A549 (cell line): Measurements from ENCODE around the gene ATAD3A. TPM values are rescaled to one million over a fixed set of nuclear protein-coding genes. Genes with fewer than 3 reads are reported as not detected.
"Not testable (repeated sequence)": the region's sequence is repeated elsewhere in the genome, so short reads cannot be mapped to it uniquely, and the experiment has no call there.

Experiments used
- ATAC-seq, 2 experiments: fragments of 200-7000 bp in 1 of 2; fragments of >200 bp in 1 of 2; cut with Nextera tagmentation in 1 of 2; cut with Tn5 transposase in 1 of 2; 3 replicates each; pipeline versions ENCODE4 v1.8.0 to v1.9.1; 2018 to 2020; ENCODE audit warnings: mild to moderate bottlenecking in 1 of 2, moderate library complexity in 1 of 2
- CTCF ChIA-PET: fragments of 300-600 bp; sonication (Branson Sonifier 250); formaldehyde crosslinking; extraction: SDS; loops from one replicate; lab custom pipeline; 2021; ENCODE audit warnings: antibody characterized with exemption, inconsistent platforms; lab: Yijun Ruan, JAX
- POLR2A ChIA-PET: fragments of 350-600 bp; formaldehyde crosslinking; extraction: SDS; loops from one replicate; lab custom pipeline; 2021; ENCODE audit warnings: antibody characterized with exemption, inconsistent platforms; lab: Yijun Ruan, JAX
- DNase-seq, 2 experiments: peaks; one replicate each; pipeline versions ENCODE4 v3.0.0 to v3.0.0-alpha.2; 2011 to 2016; ENCODE audit warnings: low read depth in 1 of 2, low spot score in 1 of 2
- FAIRE-seq: peaks from 2 replicates; lab custom pipeline; 2011; peaks lifted over from hg19 to GRCh38; lab: Jason Lieb, UNC
- H3K27ac ChIP-seq, 2 experiments: fragments of >200 bp; sonication (Bioruptor Twin); formaldehyde crosslinking; 3 replicates each; pipeline ENCODE4 v1.5.1; 2016 to 2017
- H3K4me1 ChIP-seq: fragments of >200 bp; sonication (Bioruptor Twin); formaldehyde crosslinking; 3 replicates; pipeline ENCODE4 v1.6.1; 2016
- H3K4me2 ChIP-seq: fragments of >200 bp; sonication (Bioruptor Twin); formaldehyde crosslinking; 3 replicates; pipeline ENCODE4 v1.6.1; 2016
- H3K4me3 ChIP-seq: fragments of >200 bp; sonication (Bioruptor Twin); formaldehyde crosslinking; 3 replicates; pipeline ENCODE4 v1.5.1; 2016
- H3K9me3 ChIP-seq: fragments of >200 bp; sonication (Bioruptor Twin); formaldehyde crosslinking; 3 replicates; pipeline ENCODE4 v1.6.1; 2016
- ATOH8 ChIP-seq: fragments of 250-450 bp; sonication (Bioruptor Pico); IDR thresholded peaks from 2 replicates; pipeline ENCODE4 v1.5.0; 2020; ENCODE audit warnings: low read depth, mild to moderate bottlenecking, moderate library complexity
- BCL3 ChIP-seq: fragments of >200 bp; sonication (Bioruptor Twin); formaldehyde crosslinking; IDR thresholded peaks from 3 replicates; pipeline ENCODE4 v1.6.1; 2016
- BHLHE40 ChIP-seq: IDR thresholded peaks from 2 replicates; pipeline ENCODE4 v1.6.1; 2012; ENCODE audit warnings: low read depth, low read length, inconsistent platforms
- CEBPB ChIP-seq, 2 experiments: fragments of >200 bp in 1 of 2; sonication (Bioruptor Twin) in 1 of 2; formaldehyde crosslinking in 1 of 2; IDR thresholded peaks; 2 replicates each; pipeline ENCODE4 v1.6.1; 2012 to 2016
- CHD4 ChIP-seq: fragments of 200-600 bp; sonication (generic); IDR thresholded peaks from 2 replicates; pipeline ENCODE4 v1.6.1; 2016; ENCODE audit warnings: antibody characterized with exemption, mild to moderate bottlenecking, borderline replicate concordance
- CTCF ChIP-seq: fragments of >200 bp; sonication (Bioruptor Twin); formaldehyde crosslinking; IDR thresholded peaks from 3 replicates; pipeline ENCODE4 v1.5.1; 2016
- FOSB ChIP-seq: fragments of 250-450 bp; sonication (Bioruptor Pico); IDR thresholded peaks from 2 replicates; pipeline ENCODE4 v1.5.0; 2020; ENCODE audit warnings: mild to moderate bottlenecking, moderate library complexity
- FOSL2 ChIP-seq, 2 experiments: fragments of 450-650 bp in 1 of 2; fragments of >200 bp in 1 of 2; sonication (Bioruptor Twin) in 1 of 2; formaldehyde crosslinking; IDR thresholded peaks; 2 replicates each; pipeline versions ENCODE4 v1.5.0 to v1.6.1; 2016 to 2020; ENCODE audit warnings: mild to moderate bottlenecking in 1 of 2, moderate library complexity in 1 of 2
- FOXS1 ChIP-seq: fragments of 250-450 bp; sonication (Bioruptor Pico); IDR thresholded peaks from 2 replicates; pipeline ENCODE4 v1.5.0; 2020; ENCODE audit warnings: mild to moderate bottlenecking, moderate library complexity
- GATA3 ChIP-seq: IDR thresholded peaks from 2 replicates; pipeline ENCODE4 v1.6.1; 2012; ENCODE audit warnings: borderline replicate concordance
- HES2 ChIP-seq: fragments of >200 bp; sonication (Bioruptor Twin); formaldehyde crosslinking; IDR thresholded peaks from 2 replicates; pipeline ENCODE4 v1.6.1; 2016
- HMGXB4 ChIP-seq: fragments of 250-450 bp; sonication (Bioruptor Pico); IDR thresholded peaks from 2 replicates; pipeline ENCODE4 v1.5.0; 2021; ENCODE audit warnings: mild to moderate bottlenecking, moderate library complexity, borderline replicate concordance
- HOXA7 ChIP-seq: fragments of 250-450 bp; sonication (Bioruptor Pico); IDR thresholded peaks from 2 replicates; pipeline ENCODE4 v1.5.0; 2020; ENCODE audit warnings: mild to moderate bottlenecking, moderate library complexity
- KDM1A ChIP-seq: fragments of 200-600 bp; sonication (generic); IDR thresholded peaks from 2 replicates; pipeline ENCODE4 v1.6.1; 2016; ENCODE audit warnings: low read depth, mild to moderate bottlenecking
- MAFK ChIP-seq: fragments of 450-650 bp; IDR thresholded peaks from 2 replicates; pipeline ENCODE4 v1.6.1; 2014; ENCODE audit not compliant: partially characterized antibody
- MAX ChIP-seq: IDR thresholded peaks from 2 replicates; pipeline ENCODE4 v1.6.1; 2012
- MAZ ChIP-seq: fragments of 150-350 bp; IDR thresholded peaks from 2 replicates; pipeline ENCODE4 v1.6.1; 2014; ENCODE audit warnings: antibody characterized with exemption, low read depth, low read length, borderline replicate concordance
- NFE2L2 ChIP-seq: fragments of 150-350 bp; conservative IDR thresholded peaks from 2 replicates; pipeline ENCODE4 v1.6.1; 2014; ENCODE audit warnings: low read length
- NR3C1 ChIP-seq: fragments of >200 bp; sonication (Bioruptor Twin); formaldehyde crosslinking; IDR thresholded peaks from 3 replicates; pipeline ENCODE4 v1.6.1; 2017
- POLR2A ChIP-seq: IDR thresholded peaks from 2 replicates; pipeline ENCODE4 v1.6.1; 2012; ENCODE audit warnings: mild to moderate bottlenecking, low read length
- POLR2AphosphoS2 ChIP-seq: conservative IDR thresholded peaks from 2 replicates; pipeline ENCODE4 v1.6.1; 2012; ENCODE audit warnings: low read length, improper control_type of control experiment, inconsistent platforms
- RNF2 ChIP-seq: fragments of 200-600 bp; sonication (generic); IDR thresholded peaks from 2 replicates; pipeline ENCODE4 v1.6.1; 2016; ENCODE audit warnings: low read depth, mild to moderate bottlenecking, antibody characterized with exemption, moderate library complexity, borderline replicate concordance
- ZNF302 ChIP-seq: fragments of 250-450 bp; sonication (Bioruptor Pico); IDR thresholded peaks from 2 replicates; pipeline ENCODE4 v1.9.0; 2021; ENCODE audit warnings: inconsistent platforms, mild to moderate bottlenecking, moderate library complexity
- WGBS: methylation state at CpG from one replicate; pipeline ENCODE4 v1.1.6; 2017; ENCODE audit errors: missing lambda C conversion rate; 5-methylcytosine and 5-hydroxymethylcytosine counted together
- polyA plus RNA-seq, 4 experiments: library from polyadenylated mRNA; depleted of rRNA in 3 of 4; stranded (reverse); fragments of >200 nt; fragmentation: RNase III in 1 of 4; extraction: RNeasy Plus Mini Kit Qiagen cat#74134 plus additional on column Dnase treatment in 1 of 4; gene quantifications; 2 replicates in 3 of 4; 3 replicates in 1 of 4; pipeline ENCODE4 v1.2.3, GENCODE V29; 2011 to 2017

The ATAD3A gene
- polyA plus RNA-seq, 2 of the 4 experiments (the other 2 are of a cell fraction), result 10.9 to 27.2 TPM

- no peak overlapping the region for H3K4me2 ChIP-seq
- CTCF ChIA-PET, result no interaction called here
- DNase-seq (no peak), ATAC-seq (no peak), FAIRE-seq (no peak)
- H3K9me3 ChIP-seq, result no peaks in the 10 kb centered on the region
- POLR2A ChIA-PET, result no interaction called here
- no peaks in the 10 kb centered on the region for H3K4me1 ChIP-seq
- TF ChIP-seq CTCF (no peak), POLR2AphosphoS2 (no peak), POLR2A (no peak), MAFK (no peak), RNF2 (no peak), NR3C1 (no peak), BHLHE40 (no peak), HES2 (no peak), KDM1A (no peak), HOXA7 (CRISPR knock-in tag) (no peak), BCL3 (no peak), MAZ (no peak), FOSB (no peak), GATA3 (no peak), MAX (no peak), NFE2L2 (no peak), FOXS1 (CRISPR knock-in tag) (no peak), HMGXB4 (no peak), CHD4 (no peak), CEBPB (IDR thresholded peaks at IDR 0.05) (no peak)
- WGBS, result no CpG with 5 or more reads among the region's 16 CpGs
- H3K27ac ChIP-seq, result no peak overlapping the region
- no peak overlapping the region for H3K4me3 ChIP-seq
Observed at GRCh38 chr1:1470626-1471388, 41.2 kb upstream of the ATAD3A start.

- Histone ChIP-seq H3K9me3 (no peaks in the 10 kb centered on the region), H3K27ac (no peak within 1 kb of the TSS), H3K4me1 (no peaks in the 10 kb centered on the region), H3K4me2 (no peak within 1 kb of the TSS), H3K4me3 (no peak within 1 kb of the TSS)
- TF ChIP-seq ATOH8 (CRISPR knock-in tag) (no peak), FOSL2 (IDR thresholded peaks at IDR 0.05) (no peak), FOSL2 (CRISPR knock-in tag; IDR thresholded peaks at IDR 0.05) (no peak), ZNF302 (CRISPR knock-in tag) (no peak)
- no CpG with 5 or more reads among the region's 87 CpGs for WGBS
- POLR2A ChIA-PET, result no interaction called here
- DNase-seq (no peak), ATAC-seq (peak in 1 of 2 experiments; percentile 64; a peak in 1 of 6 replicates), FAIRE-seq (no peak)
- CTCF ChIA-PET, result no interaction called here
Observed at GRCh38 chr1:1471389-1472052, 40.4 kb upstream of the ATAD3A start, which contains the start of gene ATAD3B. Gene ATAD3B (plus strand): TSS chr1:1471765. CDS start chr1:1471885, 120 bp downstream.

- ATAC-seq, result peak in 1 of 2 experiments; percentile 50; a peak in 2 of 6 replicates
- H3K4me3 ChIP-seq, H3K4me1 ChIP-seq, POLR2A ChIA-PET, FAIRE-seq, H3K9me3 ChIP-seq, H3K27ac ChIP-seq, H3K4me2 ChIP-seq, DNase-seq, CTCF ChIA-PET: not testable (repeated sequence)
- WGBS, result no CpG with 5 or more reads among the region's 65 CpGs
Observed at GRCh38 chr1:1472053-1472876, 39.7 kb upstream of the ATAD3A start.

GRCh38 chr1:1476011-1476410, 36.0 kb upstream of the ATAD3A start:
- POLR2A ChIA-PET, H3K4me1 ChIP-seq, DNase-seq, ATAC-seq, FAIRE-seq, CTCF ChIA-PET, H3K9me3 ChIP-seq, H3K4me3 ChIP-seq, H3K27ac ChIP-seq, H3K4me2 ChIP-seq: not testable (repeated sequence)
- no CpG with 5 or more reads among the region's 17 CpGs for WGBS
